IMR-90 (cell line): ENCODE measurements around the gene SUGP2. TPM values are rescaled to one million over a fixed set of nuclear protein-coding genes. Genes with fewer than 3 reads are reported as not detected.

ENCODE experiments used
- ATAC-seq: fragments of 200-7000 bp; cut with Tn5 transposase; 2 replicates; pipeline ENCODE4 v1.9.1; 2020; ENCODE audit warnings: low read depth, mild to moderate bottlenecking, moderate library complexity
- BruUV-seq: library from RNA; stranded (reverse); fragments of 400-500 nt; replicated peaks from 2 replicates; lab custom pipeline; 2021; lab: Mats Ljungman, UMichigan
- CTCF ChIA-PET: fragments of 300-600 bp; formaldehyde crosslinking; extraction: SDS; loops from one replicate; lab custom pipeline; 2021; ENCODE audit warnings: antibody characterized with exemption; lab: Yijun Ruan, JAX
- POLR2A ChIA-PET: fragments of 300-600 bp; sonication (Branson Sonifier 250); formaldehyde crosslinking; loops from one replicate; lab custom pipeline; 2022; ENCODE audit warnings: antibody characterized with exemption; ENCODE audit not compliant: unreplicated experiment; lab: Charles Lee
- DNase-seq: peaks from one replicate; pipeline ENCODE4 v3.0.0; 2013
- H2AFZ ChIP-seq: replicated peaks from 2 replicates; pipeline ENCODE3; 2013; ENCODE audit warnings: low read length, mild to moderate bottlenecking; ENCODE audit not compliant: poor library complexity
- H2AK5ac ChIP-seq: 2 replicates; pipeline ENCODE4 v1.6.1; 2013; ENCODE audit warnings: low read depth, low read length, inconsistent platforms
- H2AK9ac ChIP-seq: replicated peaks from 2 replicates; pipeline ENCODE3; 2013; ENCODE audit warnings: mild to moderate bottlenecking, low read depth, low read length, moderate library complexity; ENCODE audit not compliant: poor library complexity
- H2BK120ac ChIP-seq: 2 replicates; pipeline ENCODE4 v1.6.1; 2013; ENCODE audit warnings: low read depth, low read length, inconsistent platforms
- H2BK15ac ChIP-seq: 3 replicates; pipeline ENCODE4 v1.6.1; 2013; ENCODE audit warnings: low read depth, low read length, inconsistent platforms
- H2BK20ac ChIP-seq: 2 replicates; pipeline ENCODE4 v1.6.1; 2013; ENCODE audit warnings: low read depth, mild to moderate bottlenecking, inconsistent platforms, low read length, moderate library complexity
- H2BK5ac ChIP-seq: 2 replicates; pipeline ENCODE4 v1.6.1; 2013; ENCODE audit warnings: mild to moderate bottlenecking, low read depth, low read length, inconsistent platforms; ENCODE audit not compliant: poor library complexity, severe bottlenecking
- H3K14ac ChIP-seq: replicated peaks from 2 replicates; pipeline ENCODE4 v1.6.1; 2013; ENCODE audit warnings: low read depth, low read length, inconsistent platforms
- H3K18ac ChIP-seq: 2 replicates; pipeline ENCODE4 v1.6.1; 2013; ENCODE audit warnings: low read depth, low read length, control low read depth
- H3K23ac ChIP-seq: 2 replicates; pipeline ENCODE4 v1.6.1; 2013; ENCODE audit warnings: low read depth, low read length, inconsistent platforms
- H3K27ac ChIP-seq: 2 replicates; pipeline ENCODE4 v1.5.1; 2013; ENCODE audit warnings: mild to moderate bottlenecking, control low read depth, low read length; ENCODE audit not compliant: insufficient read depth
- H3K27me3 ChIP-seq: 2 replicates; pipeline ENCODE4 v1.6.1; 2013; ENCODE audit warnings: low read length; ENCODE audit not compliant: control insufficient read depth, insufficient read depth
- H3K36me3 ChIP-seq: 2 replicates; pipeline ENCODE4 v1.6.1; 2013; ENCODE audit warnings: low read length, mixed read lengths; ENCODE audit not compliant: control insufficient read depth, insufficient read depth
- H3K4ac ChIP-seq: 2 replicates; pipeline ENCODE4 v1.6.1; 2013; ENCODE audit warnings: low read depth, low read length, inconsistent platforms
- H3K4me1 ChIP-seq: 2 replicates; pipeline ENCODE4 v1.6.1; 2013; ENCODE audit warnings: low read length, mixed read lengths; ENCODE audit not compliant: control insufficient read depth, insufficient read depth
- H3K4me2 ChIP-seq: 2 replicates; pipeline ENCODE4 v1.6.1; 2013; ENCODE audit warnings: low read depth, mild to moderate bottlenecking, control low read depth, low read length, moderate library complexity
- H3K4me3 ChIP-seq: 2 replicates; pipeline ENCODE4 v1.5.1; 2013; ENCODE audit warnings: low read depth, mild to moderate bottlenecking, control low read depth, low read length, moderate library complexity; ENCODE audit not compliant: insufficient read depth
- H3K56ac ChIP-seq: 2 replicates; pipeline ENCODE4 v1.6.1; 2013; ENCODE audit warnings: low read length, inconsistent platforms; ENCODE audit not compliant: insufficient read depth; ENCODE audit errors: extremely low read depth
- H3K79me1 ChIP-seq, 2 experiments: 2 replicates each; pipeline ENCODE4 v1.6.1; 2013; ENCODE audit warnings: low read length in 2 of 2, inconsistent platforms in 1 of 2, low read depth in 1 of 2
- H3K9ac ChIP-seq: 2 replicates; pipeline ENCODE4 v1.6.1; 2013; ENCODE audit warnings: low read depth, low read length, control low read depth
- H3K9me1 ChIP-seq: 2 replicates; pipeline ENCODE4 v1.6.1; 2013; ENCODE audit warnings: low read length, inconsistent platforms; ENCODE audit not compliant: insufficient read depth
- H3K9me3 ChIP-seq: 2 replicates; pipeline ENCODE4 v1.6.1; 2013; ENCODE audit warnings: low read length; ENCODE audit not compliant: control insufficient read depth, insufficient read depth
- H4K20me1 ChIP-seq: 2 replicates; pipeline ENCODE4 v1.6.1; 2013; ENCODE audit warnings: low read length, inconsistent platforms; ENCODE audit not compliant: insufficient read depth
- H4K5ac ChIP-seq: 2 replicates; pipeline ENCODE4 v1.6.1; 2013; ENCODE audit warnings: mild to moderate bottlenecking, low read depth, low read length, control low read depth
- H4K8ac ChIP-seq, 2 experiments: 2 replicates each; pipeline ENCODE4 v1.6.1; 2013; ENCODE audit warnings: low read depth in 2 of 2, low read length in 2 of 2, control low read depth in 1 of 2, inconsistent platforms in 1 of 2
- H4K91ac ChIP-seq: 2 replicates; pipeline ENCODE4 v1.6.1; 2013; ENCODE audit warnings: low read depth, low read length, inconsistent platforms; ENCODE audit not compliant: insufficient read depth
- BHLHE40 ChIP-seq: fragments of 150-350 bp; IDR thresholded peaks from 2 replicates; pipeline ENCODE4 v1.6.1; 2016; ENCODE audit warnings: mild to moderate bottlenecking, low read depth, low read length
- CEBPB ChIP-seq: IDR thresholded peaks from 2 replicates; pipeline ENCODE4 v1.6.1; 2012; ENCODE audit warnings: low read depth, low read length, improper control_type of control experiment
- CHD1 ChIP-seq: IDR thresholded peaks from 2 replicates; pipeline ENCODE4 v1.6.1; 2012; ENCODE audit warnings: low read depth, low read length, improper control_type of control experiment
- FOS ChIP-seq: fragments of 150-350 bp; IDR thresholded peaks from 2 replicates; pipeline ENCODE4 v1.6.1; 2016; ENCODE audit warnings: low read depth, low read length
- MAFK ChIP-seq: IDR thresholded peaks from 2 replicates; pipeline ENCODE4 v1.6.1; 2012; ENCODE audit warnings: low read depth, low read length, improper control_type of control experiment
- MAZ ChIP-seq: IDR thresholded peaks from 2 replicates; pipeline ENCODE4 v1.6.1; 2012; ENCODE audit warnings: low read depth, mild to moderate bottlenecking, low read length, improper control_type of control experiment, moderate library complexity, borderline replicate concordance
- NFE2L2 ChIP-seq: fragments of 150-350 bp; IDR thresholded peaks from 2 replicates; pipeline ENCODE4 v1.6.1; 2016; ENCODE audit warnings: low read depth, mild to moderate bottlenecking, low read length
- POLR2A ChIP-seq: IDR thresholded peaks from 2 replicates; pipeline ENCODE4 v1.6.1; 2012; ENCODE audit warnings: mild to moderate bottlenecking, low read depth, low read length
- RAD21 ChIP-seq: IDR thresholded peaks from 2 replicates; pipeline ENCODE4 v1.6.1; 2012; ENCODE audit warnings: low read length, improper control_type of control experiment
- RCOR1 ChIP-seq: IDR thresholded peaks from 2 replicates; pipeline ENCODE4 v1.6.1; 2012; ENCODE audit warnings: mild to moderate bottlenecking, low read length, improper control_type of control experiment; ENCODE audit not compliant: insufficient replicate concordance
- SMC3 ChIP-seq: fragments of 150-350 bp; IDR thresholded peaks from 2 replicates; pipeline ENCODE4 v1.6.1; 2016; ENCODE audit warnings: low read depth, mild to moderate bottlenecking, antibody characterized with exemption, low read length, moderate library complexity
- WGBS, 2 experiments: methylation state at CpG; one replicate each; pipeline versions ENCODE4 v1.1.5 to v1.1.7; 2013; ENCODE audit warnings: missing lambda C conversion rate in 2 of 2; ENCODE audit not compliant: insufficient read length in 1 of 2; ENCODE audit errors: extremely low coverage in 2 of 2; 5-methylcytosine and 5-hydroxymethylcytosine counted together
- dilution Hi-C: fragments of 300-500 bp; cut with HindIII; formaldehyde crosslinking; loops from one replicate; pipeline ENCODE4 v1.14.3; 2018; ENCODE audit warnings: low sequenced_read_pairs; ENCODE audit not compliant: unreplicated experiment
- in situ Hi-C: fragments of 300-500 bp; cut with MboI; formaldehyde crosslinking; loops from 3 replicates; pipeline ENCODE4 v1.14.3; 2019; ENCODE audit warnings: low sequenced_read_pairs, inconsistent platforms, mixed read lengths
- intact Hi-C: fragments of 100-400 bp; cut with micrococcal nuclease; formaldehyde crosslinking; loops from 2 replicates; pipeline ENCODE4 v1.10.0; 2022
- polyA plus RNA-seq, 3 experiments: library from polyadenylated mRNA; depleted of rRNA; stranded (reverse); fragments of >200 nt; gene quantifications; 2 replicates each; pipeline ENCODE4 v1.2.3, GENCODE V29; 2012; ENCODE audit warnings: low replicate concordance in 1 of 3
- total RNA-seq: library from RNA; depleted of rRNA; stranded (reverse); fragments of >200 nt; gene quantifications from 2 replicates; pipeline ENCODE4 v1.2.3, GENCODE V29; 2012
- TF ChIP-seq, protein P1 (sequence below): fragments of 150-350 bp; IDR thresholded peaks from 2 replicates; pipeline ENCODE4 v1.6.1; 2016; ENCODE audit warnings: low read depth, mild to moderate bottlenecking, low read length, moderate library complexity, borderline replicate concordance

Gene SUGP2
- total and polyA plus RNA-seq, 2 of the 4 experiments (the other 2 are of a cell fraction): 25.8 to 69.2 TPM

DNA sequence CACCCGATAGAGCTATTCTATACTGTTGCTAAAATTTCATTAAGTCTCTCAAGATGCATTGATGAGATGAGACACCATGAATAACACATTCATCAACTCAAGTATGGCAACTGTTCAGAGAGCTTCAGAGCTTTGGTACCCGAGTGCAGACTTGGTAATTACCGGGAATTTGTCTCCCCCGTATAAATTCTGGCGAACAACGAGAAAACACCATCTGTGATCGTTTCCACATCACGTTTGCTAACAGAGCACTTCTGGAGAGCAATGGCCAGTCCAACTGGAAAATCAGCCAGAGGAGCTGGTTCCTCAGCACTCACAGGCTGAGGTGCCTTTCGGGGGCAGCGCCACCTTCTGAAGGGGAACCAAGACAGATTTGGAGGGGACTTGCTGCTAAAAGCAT, 40.2 kb downstream of the SUGP2 start:
- no peak for ATAC-seq
- no peak overlapping the region for H3K56ac ChIP-seq
- no peak overlapping the region for H4K5ac ChIP-seq
- DNase-seq: no peak
- no peak overlapping the region for H2BK15ac ChIP-seq
- no peak overlapping the region for H4K8ac ChIP-seq
- peaks cover 32% of the 10 kb centered on the region for H3K36me3 ChIP-seq
- no peak overlapping the region for H3K14ac ChIP-seq
- no peak overlapping the region for H2AK5ac ChIP-seq
- H3K27ac ChIP-seq: no peak overlapping the region
- H2BK5ac ChIP-seq: no peak overlapping the region
- dilution Hi-C loops (no loop called here), intact Hi-C loops (no loop called here), in situ Hi-C loops (no loop called here)
- peaks cover 2% of the 10 kb centered on the region; the same call in 1 of the 2 replicates for H3K4me1 ChIP-seq
- BruUV-seq: no TSS peak
- no peak overlapping the region for H3K18ac ChIP-seq
- TF ChIP-seq, protein P1, sequence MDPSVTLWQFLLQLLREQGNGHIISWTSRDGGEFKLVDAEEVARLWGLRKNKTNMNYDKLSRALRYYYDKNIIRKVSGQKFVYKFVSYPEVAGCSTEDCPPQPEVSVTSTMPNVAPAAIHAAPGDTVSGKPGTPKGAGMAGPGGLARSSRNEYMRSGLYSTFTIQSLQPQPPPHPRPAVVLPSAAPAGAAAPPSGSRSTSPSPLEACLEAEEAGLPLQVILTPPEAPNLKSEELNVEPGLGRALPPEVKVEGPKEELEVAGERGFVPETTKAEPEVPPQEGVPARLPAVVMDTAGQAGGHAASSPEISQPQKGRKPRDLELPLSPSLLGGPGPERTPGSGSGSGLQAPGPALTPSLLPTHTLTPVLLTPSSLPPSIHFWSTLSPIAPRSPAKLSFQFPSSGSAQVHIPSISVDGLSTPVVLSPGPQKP: no peak
- TF ChIP-seq BHLHE40 (no peak), MAZ (no peak), RAD21 (no peak), CEBPB (no peak), SMC3 (no peak), MAFK (no peak), RCOR1 (no peak), CHD1 (no peak), NFE2L2 (no peak), POLR2A (no peak), FOS (no peak)
- H2AFZ ChIP-seq: no peak overlapping the region
- H2AK9ac ChIP-seq: no peak overlapping the region
- H3K9ac ChIP-seq: no peak overlapping the region
- peaks cover 1 to 25% of the 10 kb centered on the region in 2 experiments; a peak in 2 of 4 replicates for H3K79me1 ChIP-seq
- no peak overlapping the region for H3K4ac ChIP-seq
- H2BK120ac ChIP-seq: no peak overlapping the region
- ChIA-PET POLR2A (no interaction called here), CTCF (no interaction called here)
- no peak overlapping the region for H3K4me2 ChIP-seq
- no peak overlapping the region for H3K23ac ChIP-seq
- H4K20me1 ChIP-seq: peaks cover 6% of the 10 kb centered on the region; the same call in 1 of the 2 replicates
- H3K9me3 ChIP-seq: no peaks in the 10 kb centered on the region
- H3K9me1 ChIP-seq: no peaks in the 10 kb centered on the region
- WGBS, 2 experiments: 76% methylated on average over 8 of the region's 10 CpGs; no CpG with 5 or more reads in 1 of the 2 experiments
- H3K27me3 ChIP-seq: no peaks in the 10 kb centered on the region
- no peak overlapping the region for H2BK20ac ChIP-seq
- H3K4me3 ChIP-seq: no peak overlapping the region
- no peak overlapping the region for H4K91ac ChIP-seq
